Activated B cell treated with CpG ODN at 0.5 μM for 24 hours (primary cell): ENCODE results near the gene SYT15. TPM values are rescaled to one million over a fixed set of nuclear protein-coding genes. Genes with fewer than 3 reads are reported as not detected.
"Not testable (repeated sequence)": the region's sequence is repeated elsewhere in the genome, so short reads cannot be mapped to it uniquely, and the experiment has no call there.

Experiments
- ATAC-seq: fragments of 200-7000 bp; cut with Tn5 transposase; one replicate; pipeline ENCODE4 v1.10.0; 2021; ENCODE audit warnings: low read depth, mild to moderate bottlenecking, moderate library complexity
- CTCF ChIA-PET: fragments of 350-600 bp; sonication (Branson Sonifier 250); formaldehyde crosslinking; loops from one replicate; lab custom pipeline; 2021; ENCODE audit warnings: antibody characterized with exemption; lab: Charles Lee
- POLR2A ChIA-PET: fragments of 350-600 bp; sonication (Branson Sonifier 250); formaldehyde crosslinking; loops from one replicate; lab custom pipeline; 2021; ENCODE audit warnings: antibody characterized with exemption; lab: Charles Lee
- DNase-seq: peaks from one replicate; pipeline ENCODE4 v3.0.0; 2022
- H3K27ac Mint-ChIP-seq: one replicate; pipeline ENCODE4 v1.8.0; 2020; ENCODE audit warnings: mixed read lengths
- H3K27me3 Mint-ChIP-seq: one replicate; pipeline ENCODE4 v1.8.0; 2021; ENCODE audit warnings: mixed read lengths
- H3K36me3 Mint-ChIP-seq: one replicate; pipeline ENCODE4 v1.8.0; 2021; ENCODE audit warnings: low read depth, mixed read lengths
- H3K4me1 Mint-ChIP-seq: one replicate; pipeline ENCODE4 v1.8.0; 2021; ENCODE audit warnings: mixed read lengths
- H3K4me3 Mint-ChIP-seq: one replicate; pipeline ENCODE4 v1.8.0; 2020; ENCODE audit warnings: mild to moderate bottlenecking, mixed read lengths
- H3K9me3 Mint-ChIP-seq: one replicate; pipeline ENCODE4 v1.8.0; 2020; ENCODE audit warnings: mixed read lengths
- intact Hi-C: fragments of 100-400 bp; cut with micrococcal nuclease; formaldehyde crosslinking; loops from one replicate; pipeline ENCODE4 v1.15.1; 2024
- total RNA-seq: library from RNA; stranded (reverse); gene quantifications from 2 replicates; pipeline ENCODE4 v1.2.3, GENCODE V29; 2022
- TF ChIP-seq, protein P1 (sequence below): fragments of 200-600 bp; IDR thresholded peaks from one replicate; pipeline ENCODE4 v1.8.0; 2022; ENCODE audit warnings: antibody characterized with exemption, mild to moderate bottlenecking

SYT15 gene
- total RNA-seq, 1 donor from 2014 or later, result 1.1 TPM

DNA sequence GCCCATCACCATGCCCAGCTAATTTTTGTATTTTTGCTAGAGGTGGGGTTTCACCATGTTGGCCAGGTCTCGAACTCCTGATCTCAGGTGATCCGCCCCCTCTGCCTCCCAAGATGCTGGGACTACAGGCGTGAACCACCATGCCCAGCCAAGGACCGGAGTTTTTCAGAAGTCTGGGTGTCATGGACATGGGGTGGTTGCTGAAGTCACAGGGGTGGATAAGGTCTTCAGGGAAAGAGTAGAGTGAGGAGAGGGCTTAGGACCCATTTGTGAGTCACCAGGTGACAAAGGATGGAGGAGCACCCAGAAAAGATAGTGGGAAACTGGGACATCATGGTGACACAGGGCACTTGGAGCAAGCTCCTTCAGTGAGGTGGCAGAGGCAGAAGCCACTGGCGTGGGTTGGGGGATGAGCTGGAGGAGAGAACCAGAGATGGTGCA is 19.7 kb upstream of the SYT15 start:
- Mint-ChIP-seq H3K27ac (no peak overlapping the region), H3K4me1 (peaks cover 13% of the 10 kb centered on the region), H3K4me3 (no peak overlapping the region), H3K9me3 (no peaks in the 10 kb centered on the region), H3K27me3 (peaks cover 7% of the 10 kb centered on the region), H3K36me3 (no peaks in the 10 kb centered on the region)
- CTCF ChIA-PET, result no interaction called here
- ATAC-seq, result no peak
- TF ChIP-seq, protein P1, sequence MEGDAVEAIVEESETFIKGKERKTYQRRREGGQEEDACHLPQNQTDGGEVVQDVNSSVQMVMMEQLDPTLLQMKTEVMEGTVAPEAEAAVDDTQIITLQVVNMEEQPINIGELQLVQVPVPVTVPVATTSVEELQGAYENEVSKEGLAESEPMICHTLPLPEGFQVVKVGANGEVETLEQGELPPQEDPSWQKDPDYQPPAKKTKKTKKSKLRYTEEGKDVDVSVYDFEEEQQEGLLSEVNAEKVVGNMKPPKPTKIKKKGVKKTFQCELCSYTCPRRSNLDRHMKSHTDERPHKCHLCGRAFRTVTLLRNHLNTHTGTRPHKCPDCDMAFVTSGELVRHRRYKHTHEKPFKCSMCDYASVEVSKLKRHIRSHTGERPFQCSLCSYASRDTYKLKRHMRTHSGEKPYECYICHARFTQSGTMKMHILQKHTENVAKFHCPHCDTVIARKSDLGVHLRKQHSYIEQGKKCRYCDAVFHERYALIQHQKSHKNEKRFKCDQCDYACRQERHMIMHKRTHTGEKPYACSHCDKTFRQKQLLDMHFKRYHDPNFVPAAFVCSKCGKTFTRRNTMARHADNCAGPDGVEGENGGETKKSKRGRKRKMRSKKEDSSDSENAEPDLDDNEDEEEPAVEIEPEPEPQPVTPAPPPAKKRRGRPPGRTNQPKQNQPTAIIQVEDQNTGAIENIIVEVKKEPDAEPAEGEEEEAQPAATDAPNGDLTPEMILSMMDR, result no peak
- intact Hi-C loops, result no loop called here
- POLR2A ChIA-PET, result no interaction called here
- no peak for DNase-seq

DNA sequence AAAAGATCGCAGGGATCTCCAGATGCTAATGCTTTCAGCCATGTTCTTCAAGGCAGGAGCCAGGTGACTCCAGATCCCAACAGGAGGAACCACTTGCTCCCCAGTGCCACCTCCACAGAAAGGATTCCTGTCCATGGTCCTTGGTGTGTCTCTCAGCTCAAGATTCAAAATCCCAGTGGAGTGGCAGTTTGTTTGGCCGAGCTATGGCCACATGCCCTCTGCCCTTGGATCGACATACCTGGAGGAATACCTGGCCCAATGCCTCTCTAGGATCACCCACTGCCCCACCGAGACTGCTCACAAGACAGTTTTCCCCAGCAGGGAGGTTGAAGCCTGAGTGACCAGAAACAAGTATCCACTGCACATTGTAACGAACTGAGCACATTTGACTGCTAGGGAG is 18.5 kb upstream of the SYT15 start:
- intact Hi-C loops, result no loop called here
- Mint-ChIP-seq H3K4me1 (peaks cover 13% of the 10 kb centered on the region), H3K9me3 (no peaks in the 10 kb centered on the region), H3K27ac (no peak overlapping the region), H3K36me3 (no peaks in the 10 kb centered on the region), H3K4me3 (no peak overlapping the region), H3K27me3 (peaks cover 7% of the 10 kb centered on the region)
- POLR2A ChIA-PET, result no interaction called here
- TF ChIP-seq, protein P1, result no peak
- no peak for ATAC-seq
- CTCF ChIA-PET, result no interaction called here
- DNase-seq, result no peak

DNA sequence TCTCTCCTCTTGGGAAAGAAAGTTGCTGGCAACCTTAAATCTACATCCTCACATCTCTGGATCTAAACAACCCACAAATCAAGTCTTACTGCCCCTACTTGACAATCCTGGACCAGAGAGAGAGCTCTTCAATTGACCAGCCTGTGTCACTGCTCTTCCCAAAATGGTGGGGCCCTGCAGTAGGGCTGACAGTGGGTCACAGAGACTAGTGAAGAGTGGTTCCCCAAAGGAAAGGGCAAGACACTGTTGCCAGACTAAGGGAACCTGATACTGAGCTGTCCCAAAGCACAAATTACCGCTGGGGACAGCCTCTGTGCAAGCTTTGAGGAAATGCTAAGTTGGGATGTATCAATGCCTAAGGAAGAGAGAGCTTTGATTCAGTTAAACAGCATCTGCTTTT is 18.0 kb upstream of the SYT15 start:
- no peaks in the 10 kb centered on the region for H3K36me3 Mint-ChIP-seq
- no peak for DNase-seq
- no peak overlapping the region for H3K4me3 Mint-ChIP-seq
- peaks cover 3% of the 10 kb centered on the region for H3K27me3 Mint-ChIP-seq
- ATAC-seq, result no peak
- intact Hi-C loops, result no loop called here
- H3K4me1 Mint-ChIP-seq, result peaks cover 12% of the 10 kb centered on the region
- ChIA-PET CTCF (no interaction called here), POLR2A (no interaction called here)
- TF ChIP-seq, protein P1, result no peak
- H3K9me3 Mint-ChIP-seq, result no peaks in the 10 kb centered on the region
- H3K27ac Mint-ChIP-seq, result no peak overlapping the region

DNA sequence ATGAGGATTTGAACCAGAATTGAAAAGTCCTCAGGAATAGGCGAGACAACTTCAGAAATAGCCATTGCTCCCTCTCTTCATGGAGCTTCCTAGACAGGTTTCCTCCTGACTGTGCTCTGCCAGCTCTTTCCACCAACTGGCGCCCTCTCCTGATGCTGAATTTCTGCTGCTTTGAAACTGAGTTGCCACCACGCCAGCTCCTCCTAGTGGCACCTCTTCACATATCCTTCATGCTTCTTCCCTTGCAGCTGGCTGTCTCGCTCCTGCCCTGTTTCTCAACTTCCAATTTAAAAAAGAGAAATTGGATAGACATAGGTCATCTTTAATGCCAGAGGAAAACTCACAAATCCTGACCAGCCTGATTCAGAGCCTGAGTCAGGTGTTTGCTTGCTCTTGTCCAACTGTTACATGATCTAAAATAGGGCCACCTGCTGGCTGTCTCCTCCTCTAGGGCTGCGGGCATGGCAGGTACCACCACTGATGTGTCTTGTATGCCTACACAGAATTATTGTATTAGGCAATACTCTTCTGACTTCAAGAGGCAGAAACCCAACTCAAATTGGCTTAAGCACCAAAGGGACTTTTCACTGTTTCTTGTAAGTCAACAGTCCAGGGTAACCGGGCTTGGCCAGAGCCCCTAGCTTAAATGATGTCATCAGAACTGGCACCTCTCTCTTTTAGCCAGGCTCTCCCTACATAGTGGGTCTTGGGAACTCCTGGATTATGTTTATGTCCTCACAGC is 13.2 kb upstream of the SYT15 start:
- POLR2A ChIA-PET, CTCF ChIA-PET, H3K9me3 Mint-ChIP-seq, intact Hi-C loops, H3K27ac Mint-ChIP-seq, H3K36me3 Mint-ChIP-seq, H3K27me3 Mint-ChIP-seq, H3K4me1 Mint-ChIP-seq: not testable (repeated sequence)
- peak overlapping the region; percentile 29 for H3K4me3 Mint-ChIP-seq
- DNase-seq, result peak; percentile 15
- peak; percentile 60 for ATAC-seq

DNA sequence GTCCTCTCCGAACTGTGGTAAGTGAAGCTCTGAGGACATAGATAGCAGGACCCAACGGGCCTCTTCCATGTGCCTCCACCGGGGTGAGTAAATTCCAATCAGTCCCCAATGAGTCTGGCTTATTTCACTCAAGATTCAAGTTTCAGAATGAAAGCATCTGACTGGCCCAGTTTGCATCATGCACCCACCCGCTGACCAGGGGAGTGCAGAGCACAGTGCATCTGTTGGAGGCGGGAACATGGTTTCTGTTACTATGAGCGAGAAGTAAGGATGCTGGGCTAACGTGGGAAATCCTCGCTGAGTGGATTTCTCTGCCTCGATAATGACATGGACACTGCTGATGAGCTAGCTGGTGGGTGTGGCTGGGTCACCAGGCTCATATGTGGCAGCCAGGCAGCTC is 11.8 kb upstream of the SYT15 start:
- intact Hi-C loops, H3K4me1 Mint-ChIP-seq, H3K9me3 Mint-ChIP-seq, POLR2A ChIA-PET, H3K36me3 Mint-ChIP-seq, H3K4me3 Mint-ChIP-seq, ATAC-seq, H3K27ac Mint-ChIP-seq, DNase-seq, CTCF ChIA-PET, H3K27me3 Mint-ChIP-seq: not testable (repeated sequence)

DNA sequence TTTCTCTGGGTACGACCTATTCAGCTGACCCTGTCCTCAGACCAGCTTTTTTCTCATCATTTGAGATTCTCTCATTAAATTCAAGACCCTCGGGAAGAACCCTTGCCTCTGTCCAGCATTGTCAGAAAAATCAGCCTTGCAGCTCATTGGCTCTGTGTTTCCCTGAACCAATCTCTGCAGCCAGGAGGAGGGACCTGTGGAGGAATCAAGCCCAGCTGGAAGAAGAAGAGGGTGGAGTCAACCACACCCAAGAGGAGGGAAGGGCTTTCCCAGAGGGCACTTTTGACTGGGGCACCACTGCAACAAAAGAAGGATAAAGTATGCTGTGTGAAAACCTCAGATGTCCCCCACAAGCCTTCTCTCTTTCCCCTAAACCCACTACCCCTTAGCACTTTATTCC is 8.3 kb upstream of the SYT15 start:
- CTCF ChIA-PET, H3K27me3 Mint-ChIP-seq, intact Hi-C loops, ATAC-seq, DNase-seq, H3K27ac Mint-ChIP-seq, H3K4me1 Mint-ChIP-seq, H3K9me3 Mint-ChIP-seq, H3K36me3 Mint-ChIP-seq, POLR2A ChIA-PET, H3K4me3 Mint-ChIP-seq: not testable (repeated sequence)

DNA sequence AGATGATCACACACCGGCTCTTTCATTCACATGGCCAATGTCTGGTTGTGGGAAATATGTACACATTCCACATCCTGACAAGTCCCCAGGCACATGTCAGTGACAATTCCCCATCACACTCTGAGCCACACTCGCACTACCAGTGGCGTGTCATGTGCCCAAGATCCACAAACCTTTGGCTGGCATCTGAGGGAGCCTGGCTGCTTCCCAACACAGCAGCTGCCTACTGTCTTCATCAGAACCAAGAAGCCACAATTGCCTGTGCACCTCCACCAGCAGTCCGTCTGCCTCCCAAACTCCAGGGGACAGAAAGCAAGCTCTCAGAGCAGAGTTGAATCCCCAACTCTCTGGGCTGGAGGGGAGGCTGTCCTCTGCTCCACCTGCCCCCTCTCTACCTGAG is 6.2 kb upstream of the SYT15 start:
- DNase-seq, H3K4me1 Mint-ChIP-seq, CTCF ChIA-PET, POLR2A ChIA-PET, H3K36me3 Mint-ChIP-seq, intact Hi-C loops, H3K9me3 Mint-ChIP-seq, H3K4me3 Mint-ChIP-seq, H3K27me3 Mint-ChIP-seq, ATAC-seq, H3K27ac Mint-ChIP-seq: not testable (repeated sequence)

DNA sequence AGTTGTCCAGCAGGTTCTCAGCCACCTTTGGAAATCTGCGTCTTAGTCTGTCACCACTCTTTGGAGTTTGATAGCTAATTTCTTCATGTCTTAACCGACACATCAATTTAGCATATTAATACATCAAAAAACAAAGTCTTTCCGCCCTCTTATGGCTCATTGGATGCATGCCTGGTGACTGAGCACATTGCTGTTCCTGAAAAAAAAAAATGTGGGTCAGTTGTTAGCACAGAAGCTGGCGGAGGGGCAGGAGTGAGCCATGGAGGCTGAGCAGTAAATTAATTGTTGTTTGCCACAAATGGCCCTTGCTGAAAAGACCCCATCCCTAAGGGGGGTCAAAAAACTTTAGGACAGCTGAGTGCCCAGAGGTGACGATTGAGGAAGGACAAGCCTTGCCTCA is 5.6 kb upstream of the SYT15 start:
- H3K9me3 Mint-ChIP-seq, H3K4me1 Mint-ChIP-seq, ATAC-seq, H3K4me3 Mint-ChIP-seq, POLR2A ChIA-PET, H3K27me3 Mint-ChIP-seq, CTCF ChIA-PET, DNase-seq, H3K36me3 Mint-ChIP-seq, H3K27ac Mint-ChIP-seq, intact Hi-C loops: not testable (repeated sequence)

DNA sequence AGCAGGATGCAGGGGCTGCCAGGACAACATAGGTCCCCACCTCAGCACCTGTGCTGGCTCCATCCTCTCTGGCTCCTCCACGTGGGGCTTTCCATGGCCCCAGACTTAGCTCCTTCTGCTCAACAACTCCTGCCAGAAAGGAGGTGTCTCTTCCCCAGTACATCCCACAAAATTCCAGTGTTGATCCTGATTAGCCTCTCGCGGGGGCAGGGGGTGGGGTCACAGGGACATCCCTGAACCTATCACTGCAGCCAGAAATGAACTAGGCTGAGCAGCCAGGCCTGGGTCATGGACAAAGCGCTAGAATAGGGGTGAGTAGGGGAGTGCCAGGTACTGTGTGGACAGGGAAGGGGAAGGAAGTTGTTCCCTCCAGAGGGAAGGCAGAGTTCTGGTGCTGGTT is 5.0 kb upstream of the SYT15 start:
- H3K4me3 Mint-ChIP-seq, ATAC-seq, DNase-seq, intact Hi-C loops, H3K27ac Mint-ChIP-seq, H3K4me1 Mint-ChIP-seq, H3K27me3 Mint-ChIP-seq, CTCF ChIA-PET, H3K9me3 Mint-ChIP-seq, H3K36me3 Mint-ChIP-seq, POLR2A ChIA-PET: not testable (repeated sequence)
